K562 (cell line): ENCODE results near the gene SART1. TPM values are rescaled to one million over a fixed set of nuclear protein-coding genes. Genes with fewer than 3 reads are reported as not detected.

ENCODE experiments used
- polyA plus RNA-seq, 8 experiments: library from polyadenylated mRNA; depleted of rRNA in 4 of 8; stranded (reverse) in 5 of 8; unstranded in 3 of 8; fragments of >200 nt; fragmentation: Nextera tagmentation in 2 of 8; fragmentation: Illumina TruSeq in 1 of 8; extraction: Ambion mirVana in 2 of 8; extraction: Trizol in 1 of 8; gene quantifications; 2 replicates each; pipeline versions ENCODE4 v1.2.1 to v1.2.3, GENCODE V29; 2011 to 2014; ENCODE audit warnings: inconsistent platforms in 1 of 8, missing spikeins in 1 of 8
- total RNA-seq, 7 experiments: library from RNA; depleted of rRNA in 6 of 7; stranded (reverse); fragments of >200 nt in 6 of 7; fragmentation: Illumina TruSeq in 2 of 7; extraction: Trizol in 2 of 7; gene quantifications; 2 replicates each; pipeline versions ENCODE4 v1.2.1 to v1.2.3, GENCODE V29; 2011 to 2021; ENCODE audit warnings: low replicate concordance in 1 of 7

The SART1 gene
- total and polyA plus RNA-seq, 9 of the 15 experiments (the other 6 are each of a cell fraction or from before 2014, with no cell fraction given): 4.8 to 84.1 (median 31.7) TPM

Other genes with a start within 250 kb of the SART1 start
Only the 7 nearest of the 22 such genes appear.
- gene FOSL1, start 61.3 kb upstream of the SART1 start, total RNA-seq (2014; rRNA removed): 18.6 and 21.3 TPM in 2 replicates
- 4.6 and 6.2 TPM in 2 replicates for gene FOSL1, start 61.3 kb upstream of the SART1 start, total RNA-seq (2014; rRNA removed; fragmentation: Illumina TruSeq; extraction: Trizol)
- 10.0 and 12.4 TPM in 2 replicates for gene FOSL1, start 61.3 kb upstream of the SART1 start, total RNA-seq (2015; rRNA removed; fragmentation: Illumina TruSeq; extraction: Trizol)
- 26.1 and 28.7 TPM in 2 replicates for gene FOSL1, start 61.3 kb upstream of the SART1 start, total RNA-seq (2021)
- 5.3 and 9.0 TPM in 2 replicates for gene FOSL1, start 61.3 kb upstream of the SART1 start, polyA plus RNA-seq (2011; rRNA removed)
- gene FOSL1, start 61.3 kb upstream of the SART1 start, polyA plus RNA-seq (2014; fragmentation: Illumina TruSeq; extraction: Trizol): 26.9 and 39.6 TPM in 2 replicates
- gene FOSL1, start 61.3 kb upstream of the SART1 start, polyA plus RNA-seq (2014; fragmentation: Nextera tagmentation; extraction: Ambion mirVana): 1 to 10 TPM; 3.5 to 4.2 TPM
- gene FOSL1, start 61.3 kb upstream of the SART1 start, polyA plus RNA-seq (2014; rRNA removed): 16.3 and 16.9 TPM in 2 replicates
- gene C11orf68, start 42.7 kb upstream of the SART1 start, total RNA-seq (2014; rRNA removed): 6.6 and 11.1 TPM in 2 replicates
- 7.2 and 10.6 TPM in 2 replicates for gene C11orf68, start 42.7 kb upstream of the SART1 start, total RNA-seq (2014; rRNA removed; fragmentation: Illumina TruSeq; extraction: Trizol)
- gene C11orf68, start 42.7 kb upstream of the SART1 start, total RNA-seq (2015; rRNA removed; fragmentation: Illumina TruSeq; extraction: Trizol): 12.8 and 14.3 TPM in 2 replicates
- gene C11orf68, start 42.7 kb upstream of the SART1 start, total RNA-seq (2021): 34.5 and 35.9 TPM in 2 replicates
- 18.9 and 34.0 TPM in 2 replicates for gene C11orf68, start 42.7 kb upstream of the SART1 start, polyA plus RNA-seq (2011; rRNA removed)
- gene C11orf68, start 42.7 kb upstream of the SART1 start, polyA plus RNA-seq (2014; fragmentation: Illumina TruSeq; extraction: Trizol): 31.7 and 40.6 TPM in 2 replicates
- gene C11orf68, start 42.7 kb upstream of the SART1 start, polyA plus RNA-seq (2014; fragmentation: Nextera tagmentation; extraction: Ambion mirVana): 1 to 10 TPM; 3.6 to 4.6 TPM
- gene C11orf68, start 42.7 kb upstream of the SART1 start, polyA plus RNA-seq (2014; rRNA removed): 26.6 and 31.3 TPM in 2 replicates
- gene DRAP1, start 42.3 kb upstream of the SART1 start, total RNA-seq (2014; rRNA removed): 189 and 200 TPM in 2 replicates
- gene DRAP1, start 42.3 kb upstream of the SART1 start, total RNA-seq (2014; rRNA removed; fragmentation: Illumina TruSeq; extraction: Trizol): 25.2 and 30.3 TPM in 2 replicates
- gene DRAP1, start 42.3 kb upstream of the SART1 start, total RNA-seq (2015; rRNA removed; fragmentation: Illumina TruSeq; extraction: Trizol): 124 and 127 TPM in 2 replicates
- gene DRAP1, start 42.3 kb upstream of the SART1 start, total RNA-seq (2021): 92.2 and 92.9 TPM in 2 replicates
- 32.6 and 40.4 TPM in 2 replicates for gene DRAP1, start 42.3 kb upstream of the SART1 start, polyA plus RNA-seq (2011; rRNA removed)
- 108 and 122 TPM in 2 replicates for gene DRAP1, start 42.3 kb upstream of the SART1 start, polyA plus RNA-seq (2014; fragmentation: Illumina TruSeq; extraction: Trizol)
- gene DRAP1, start 42.3 kb upstream of the SART1 start, polyA plus RNA-seq (2014; fragmentation: Nextera tagmentation; extraction: Ambion mirVana): 10 to 100 TPM in 1 of 2 experiments, 1 to 10 TPM in 1; 9.6 to 14.3 TPM
- gene DRAP1, start 42.3 kb upstream of the SART1 start, polyA plus RNA-seq (2014; rRNA removed): 167 and 169 TPM in 2 replicates
- not detected in 2 replicates for gene TSGA10IP, start 16.3 kb upstream of the SART1 start, total RNA-seq (2014; rRNA removed)
- not detected in 2 replicates for gene TSGA10IP, start 16.3 kb upstream of the SART1 start, total RNA-seq (2014; rRNA removed; fragmentation: Illumina TruSeq; extraction: Trizol)
- not detected in 2 replicates for gene TSGA10IP, start 16.3 kb upstream of the SART1 start, total RNA-seq (2015; rRNA removed; fragmentation: Illumina TruSeq; extraction: Trizol)
- gene TSGA10IP, start 16.3 kb upstream of the SART1 start, total RNA-seq (2021): not detected in 2 replicates
- gene TSGA10IP, start 16.3 kb upstream of the SART1 start, polyA plus RNA-seq (2011; rRNA removed): not detected in 2 replicates
- not detected in 2 replicates for gene TSGA10IP, start 16.3 kb upstream of the SART1 start, polyA plus RNA-seq (2014; fragmentation: Illumina TruSeq; extraction: Trizol)
- not detected for gene TSGA10IP, start 16.3 kb upstream of the SART1 start, polyA plus RNA-seq (2014; fragmentation: Nextera tagmentation; extraction: Ambion mirVana)
- gene TSGA10IP, start 16.3 kb upstream of the SART1 start, polyA plus RNA-seq (2014; rRNA removed): not detected in 2 replicates
- gene EIF1AD, start 40.4 kb downstream of the SART1 start, total RNA-seq (2014; rRNA removed): 58.7 and 63.5 TPM in 2 replicates
- 52.0 and 55.7 TPM in 2 replicates for gene EIF1AD, start 40.4 kb downstream of the SART1 start, total RNA-seq (2014; rRNA removed; fragmentation: Illumina TruSeq; extraction: Trizol)
- gene EIF1AD, start 40.4 kb downstream of the SART1 start, total RNA-seq (2015; rRNA removed; fragmentation: Illumina TruSeq; extraction: Trizol): 54.6 and 57.2 TPM in 2 replicates
- 63.5 and 67.3 TPM in 2 replicates for gene EIF1AD, start 40.4 kb downstream of the SART1 start, total RNA-seq (2021)
- gene EIF1AD, start 40.4 kb downstream of the SART1 start, polyA plus RNA-seq (2011; rRNA removed): 58.7 TPM in 2 replicates
- 66.5 and 68.6 TPM in 2 replicates for gene EIF1AD, start 40.4 kb downstream of the SART1 start, polyA plus RNA-seq (2014; fragmentation: Illumina TruSeq; extraction: Trizol)
- 10 to 100 TPM; 66.9 to 98.8 TPM for gene EIF1AD, start 40.4 kb downstream of the SART1 start, polyA plus RNA-seq (2014; fragmentation: Nextera tagmentation; extraction: Ambion mirVana)
- 50.1 and 50.9 TPM in 2 replicates for gene EIF1AD, start 40.4 kb downstream of the SART1 start, polyA plus RNA-seq (2014; rRNA removed)
- gene BANF1, start 40.8 kb downstream of the SART1 start, total RNA-seq (2014; rRNA removed): 108 and 137 TPM in 2 replicates
- 123 and 126 TPM in 2 replicates for gene BANF1, start 40.8 kb downstream of the SART1 start, total RNA-seq (2014; rRNA removed; fragmentation: Illumina TruSeq; extraction: Trizol)
- gene BANF1, start 40.8 kb downstream of the SART1 start, total RNA-seq (2015; rRNA removed; fragmentation: Illumina TruSeq; extraction: Trizol): 117 and 123 TPM in 2 replicates
- 285 and 295 TPM in 2 replicates for gene BANF1, start 40.8 kb downstream of the SART1 start, total RNA-seq (2021)
- gene BANF1, start 40.8 kb downstream of the SART1 start, polyA plus RNA-seq (2011; rRNA removed): 160 and 218 TPM in 2 replicates
- gene BANF1, start 40.8 kb downstream of the SART1 start, polyA plus RNA-seq (2014; fragmentation: Illumina TruSeq; extraction: Trizol): 413 and 508 TPM in 2 replicates
- gene BANF1, start 40.8 kb downstream of the SART1 start, polyA plus RNA-seq (2014; fragmentation: Nextera tagmentation; extraction: Ambion mirVana): 100 to 1,000 TPM; 631 to 651 TPM
- gene BANF1, start 40.8 kb downstream of the SART1 start, polyA plus RNA-seq (2014; rRNA removed): 226 and 263 TPM in 2 replicates
- not detected in 2 replicates for gene CST6, start 50.3 kb downstream of the SART1 start, total RNA-seq (2014; rRNA removed)
- not detected in 2 replicates for gene CST6, start 50.3 kb downstream of the SART1 start, total RNA-seq (2014; rRNA removed; fragmentation: Illumina TruSeq; extraction: Trizol)
- gene CST6, start 50.3 kb downstream of the SART1 start, total RNA-seq (2015; rRNA removed; fragmentation: Illumina TruSeq; extraction: Trizol): not detected in 2 replicates
- gene CST6, start 50.3 kb downstream of the SART1 start, total RNA-seq (2021): not detected in 2 replicates
- gene CST6, start 50.3 kb downstream of the SART1 start, polyA plus RNA-seq (2011; rRNA removed): not detected in 2 replicates
- not detected in 2 replicates for gene CST6, start 50.3 kb downstream of the SART1 start, polyA plus RNA-seq (2014; fragmentation: Illumina TruSeq; extraction: Trizol)
- gene CST6, start 50.3 kb downstream of the SART1 start, polyA plus RNA-seq (2014; fragmentation: Nextera tagmentation; extraction: Ambion mirVana): not detected
- gene CST6, start 50.3 kb downstream of the SART1 start, polyA plus RNA-seq (2014; rRNA removed): not detected in 2 replicates